NCI-H1694 (cell line): ENCODE measurements around the gene CHAC2.
A peak's percentile ranks its signal among the peaks of the same experiment; 100 is the strongest.
"Not testable (repeated sequence)": the region's sequence is repeated elsewhere in the genome, so short reads cannot be mapped to it uniquely, and the experiment has no call there.

Experiments
- DNase-seq: peaks from one replicate; lab custom pipeline; 2025; lab: John Stamatoyannopoulos, UW

The CHAC2 gene

DNA sequence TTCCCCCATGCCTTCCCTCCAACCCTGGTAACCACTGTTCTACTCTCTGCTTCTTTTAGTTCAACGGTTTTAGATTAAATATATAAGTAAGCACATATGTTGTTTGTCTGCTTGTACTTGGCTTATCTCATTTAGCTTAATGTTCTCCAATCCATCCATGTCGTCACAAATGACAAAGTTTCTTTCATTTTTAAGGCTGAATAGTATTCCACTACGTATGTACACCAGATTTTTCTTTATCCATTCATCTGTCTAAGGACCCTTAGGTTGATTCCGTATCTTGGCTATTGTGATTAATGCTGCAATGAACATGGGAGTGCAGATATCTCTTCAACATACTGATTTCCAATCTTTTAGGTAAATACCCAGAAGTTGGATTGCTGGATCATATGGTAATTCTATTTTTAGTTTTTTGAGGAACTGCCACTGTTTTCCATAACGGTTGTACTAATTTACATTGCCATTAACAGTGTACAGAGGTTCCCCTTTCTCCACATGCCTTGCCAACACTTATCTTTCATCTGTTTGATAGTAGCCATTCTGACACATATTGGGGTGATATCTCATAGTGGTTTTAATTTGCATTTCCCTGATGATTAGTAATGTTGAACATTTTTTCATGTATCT is 11.0 kb downstream of the CHAC2 start:
- DNase-seq, result no peak

DNA sequence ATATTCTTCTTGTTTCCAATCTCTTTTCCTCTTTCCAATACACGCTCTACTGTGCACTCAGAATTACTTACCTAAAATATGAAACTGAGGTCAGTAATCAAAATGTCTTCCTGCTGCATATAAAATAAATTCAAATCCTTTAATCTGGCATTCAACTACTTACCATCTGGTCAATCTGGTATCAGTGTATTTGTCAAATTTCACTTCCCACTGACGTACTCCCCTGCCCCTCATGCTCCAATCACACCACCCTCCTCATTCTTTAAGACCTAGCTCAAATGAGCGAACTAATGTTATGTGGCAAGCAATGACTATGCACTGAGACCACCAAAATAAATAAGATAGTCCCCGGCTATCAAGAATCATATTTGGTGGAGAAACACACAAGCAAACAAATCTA is 12.5 kb downstream of the CHAC2 start:
- no peak for DNase-seq

DNA sequence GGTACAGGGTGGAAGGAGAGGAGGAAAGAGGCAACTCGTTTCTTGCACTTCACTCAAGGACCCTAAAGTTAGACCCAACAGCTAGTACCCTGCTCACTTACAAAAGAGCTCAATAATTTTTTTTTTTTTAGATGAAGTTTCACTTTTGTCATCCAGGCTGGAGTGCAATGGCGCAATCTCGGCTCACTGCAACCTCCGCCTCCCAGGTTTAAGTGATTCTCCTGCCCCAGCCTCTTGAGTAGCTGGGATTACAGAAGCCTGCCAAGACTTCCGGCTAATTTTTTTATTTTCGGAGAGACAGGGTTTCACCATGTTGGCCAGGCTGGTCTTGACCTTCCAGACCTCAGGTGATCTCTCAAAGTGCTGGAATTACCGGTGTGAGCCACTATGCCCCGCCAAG is 15.1 kb downstream of the CHAC2 start:
- DNase-seq, result no peak

DNA sequence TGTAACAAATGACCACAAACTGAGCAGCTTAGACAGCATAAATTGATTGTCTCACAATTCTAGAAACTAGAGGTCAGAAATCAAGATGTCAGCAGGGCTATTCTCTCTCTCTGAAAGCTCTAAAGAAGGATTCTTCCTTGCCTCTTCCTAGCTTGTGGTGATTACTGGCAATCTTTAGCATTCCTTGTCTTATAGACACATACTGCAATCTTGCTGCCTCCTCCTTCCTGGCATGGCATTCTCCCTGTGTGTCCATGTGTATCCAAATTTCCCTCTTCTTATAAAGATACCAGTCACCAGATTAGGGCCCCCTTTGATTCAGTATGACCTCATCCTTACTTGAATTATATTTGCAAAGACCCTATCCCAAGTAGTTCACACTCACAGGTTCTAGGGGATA is 16.8 kb downstream of the CHAC2 start:
- no peak for DNase-seq

DNA sequence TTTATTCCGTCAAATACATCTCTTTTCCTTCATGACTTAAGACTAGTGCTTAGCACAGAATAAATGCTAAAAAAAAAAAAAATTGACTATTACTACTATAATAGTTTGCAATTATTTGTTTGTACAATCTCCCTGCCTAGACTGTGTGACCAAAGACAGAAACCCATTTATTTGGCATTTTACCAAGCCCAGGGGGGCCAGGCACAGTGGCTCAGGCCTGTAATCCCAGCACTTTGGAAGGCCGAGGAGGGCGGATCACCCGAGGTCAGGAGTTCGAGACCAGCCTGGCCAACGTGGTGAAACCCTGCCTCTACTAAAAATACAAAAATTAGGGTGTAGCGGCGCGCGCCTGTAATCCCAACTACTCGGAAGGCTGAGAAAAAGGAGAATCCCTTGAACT is 17.8 kb downstream of the CHAC2 start:
- DNase-seq, result no peak

DNA sequence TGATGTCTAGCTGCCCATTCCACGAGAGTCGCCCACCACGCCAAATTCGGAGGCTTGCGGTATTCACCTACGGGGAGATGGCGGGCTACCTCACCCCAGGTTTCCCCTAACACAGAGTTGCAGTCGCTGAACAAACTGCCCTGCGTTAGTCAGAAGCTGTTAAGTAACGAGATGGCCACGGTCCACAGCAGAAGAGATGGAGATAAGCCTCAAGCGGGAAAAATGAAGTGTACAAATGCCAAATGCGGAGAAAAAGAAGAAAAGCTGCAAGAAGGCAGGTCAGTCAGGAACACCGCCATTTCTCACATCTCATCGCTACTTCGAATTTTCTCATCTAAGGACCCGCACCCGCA is 18.7 kb downstream of the CHAC2 start:
- no peak for DNase-seq

DNA sequence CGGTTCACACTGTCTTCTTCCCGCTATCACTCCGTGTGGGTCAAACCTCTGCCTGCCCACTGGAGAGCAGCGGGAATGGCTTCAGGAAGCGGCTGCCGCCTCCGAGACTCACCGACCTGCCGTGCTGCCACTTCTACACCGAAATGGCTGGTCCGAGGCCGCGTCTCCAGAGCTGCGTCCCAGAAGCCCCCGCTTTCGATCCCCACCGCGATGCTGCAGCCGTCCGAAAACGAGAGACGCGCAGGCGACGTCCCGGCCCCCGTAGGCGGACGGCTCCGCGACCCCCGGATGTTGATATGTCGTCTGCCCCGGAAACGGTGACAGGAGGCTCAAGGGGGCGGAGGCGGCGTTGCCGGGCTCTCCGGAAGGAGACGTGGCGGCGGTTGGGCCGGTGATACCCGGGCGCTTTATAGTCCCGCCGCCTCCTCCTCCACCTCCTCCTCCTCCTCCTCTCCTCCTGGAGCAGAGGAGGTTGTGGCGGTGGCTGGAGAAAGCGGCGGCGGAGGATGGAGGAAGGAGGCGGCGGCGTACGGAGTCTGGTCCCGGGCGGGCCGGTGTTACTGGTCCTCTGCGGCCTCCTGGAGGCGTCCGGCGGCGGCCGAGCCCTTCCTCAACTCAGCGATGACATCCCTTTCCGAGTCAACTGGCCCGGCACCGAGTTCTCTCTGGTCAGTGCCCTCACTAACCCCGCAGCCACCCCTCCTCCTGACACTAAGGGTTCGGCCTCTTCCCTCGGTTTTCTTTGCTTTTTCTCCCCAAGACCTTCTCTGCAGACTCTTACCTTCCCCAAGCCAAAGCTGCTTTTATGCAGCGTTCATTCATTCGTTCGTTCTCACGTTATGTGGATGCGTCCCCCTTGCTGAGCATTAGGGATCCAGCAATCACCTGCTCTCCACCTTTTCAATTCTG is 19.4 kb downstream of the CHAC2 start, which contains the start of the genes ASB3 and ERLEC1:
ASB3 (minus strand) TSS at position 249 of the 909 bp plus-strand sequence. CDS start 21,381 bp downstream, outside the sequence.
ERLEC1 (plus strand) TSS at position 340 of the 909 bp plus-strand sequence; CDS start at position 507, 167 bp downstream.
- DNase-seq, result peak; percentile 84

GRCh38 chr2:53787614-53788289 is 20.1 kb downstream of the CHAC2 start:
- no peak for DNase-seq

- no peak for DNase-seq
Observed at GRCh38 chr2:53793261-53793660, 25.7 kb downstream of the CHAC2 start.

DNA sequence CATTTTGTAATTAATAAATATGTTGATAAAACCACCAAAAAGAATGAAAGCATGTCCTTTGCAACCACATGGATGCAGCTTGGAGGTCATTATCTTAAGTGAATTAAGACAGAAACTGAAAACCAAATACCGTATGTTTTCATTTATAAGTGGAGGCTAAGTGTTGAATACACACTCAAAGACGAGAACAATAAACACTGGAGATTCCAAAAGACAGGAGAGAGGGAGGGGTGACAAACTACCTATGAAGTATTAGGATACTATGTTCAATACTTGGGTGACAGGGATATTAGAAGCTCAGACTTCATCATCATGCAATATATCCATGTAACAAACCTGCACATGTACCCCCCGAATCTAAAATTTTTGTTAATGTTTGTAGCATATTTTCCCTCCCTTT is 26.2 kb downstream of the CHAC2 start:
- no peak for DNase-seq

DNA sequence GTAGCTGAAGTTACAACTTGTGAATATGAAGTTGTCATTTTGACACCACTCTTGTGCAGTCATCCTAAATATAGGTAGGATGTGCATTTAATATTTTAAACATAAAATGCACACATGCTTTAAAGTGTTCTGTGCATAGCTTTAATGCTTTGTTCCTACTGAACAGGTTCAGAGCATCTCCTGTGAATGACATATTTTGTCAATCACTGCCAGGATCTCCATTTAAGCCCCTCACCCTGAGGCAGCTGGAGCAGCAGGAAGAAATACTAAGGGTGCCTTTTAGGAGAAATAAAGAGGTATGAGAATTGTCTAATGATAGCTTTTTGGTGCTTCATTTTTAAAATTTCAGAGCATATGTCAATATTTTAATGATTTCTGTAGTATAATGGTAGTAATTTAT is 33.9 kb downstream of the CHAC2 start:
- no peak for DNase-seq

GRCh38 chr2:53802617-53803151 is 35.1 kb downstream of the CHAC2 start:
- no peak for DNase-seq

DNA sequence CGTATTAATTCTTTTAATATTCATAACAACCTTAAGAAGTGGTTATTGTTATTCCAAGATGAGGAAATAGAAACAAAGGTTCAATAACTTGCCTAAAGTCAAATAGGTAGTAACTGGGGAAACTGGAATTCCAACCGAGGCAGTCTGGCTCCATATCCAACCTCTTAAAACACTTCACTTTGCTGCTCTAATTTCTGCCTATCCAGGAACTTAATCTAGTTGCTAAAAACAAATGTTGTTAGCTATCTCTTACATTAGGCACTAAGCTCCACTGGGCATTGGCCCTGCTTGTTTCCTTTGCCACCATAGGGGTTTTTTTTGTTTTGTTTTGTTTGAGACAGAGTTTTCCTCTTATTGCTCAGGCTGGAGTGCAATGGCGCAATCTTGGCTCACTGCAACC is 44.0 kb downstream of the CHAC2 start:
- DNase-seq, result no peak

DNA sequence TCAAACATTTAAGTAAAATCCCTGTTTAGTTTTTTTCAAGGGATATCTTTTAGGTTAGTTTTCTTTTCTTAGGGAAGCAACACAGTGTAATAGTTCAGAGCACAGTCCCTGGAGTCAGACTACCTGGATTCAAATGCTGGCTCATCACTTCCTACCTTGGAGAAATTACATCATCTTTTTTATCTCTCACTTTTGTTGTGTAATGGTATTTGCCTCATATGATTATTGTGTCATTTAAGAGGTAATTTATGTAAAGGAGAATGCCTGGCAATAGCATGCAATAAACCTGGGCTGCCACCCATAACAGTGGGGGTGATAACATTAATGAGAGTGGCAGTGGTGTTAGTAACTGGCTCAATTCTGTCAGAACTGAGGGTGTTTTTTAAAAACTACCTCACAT is 45.5 kb downstream of the CHAC2 start:
- DNase-seq, result no peak

DNA sequence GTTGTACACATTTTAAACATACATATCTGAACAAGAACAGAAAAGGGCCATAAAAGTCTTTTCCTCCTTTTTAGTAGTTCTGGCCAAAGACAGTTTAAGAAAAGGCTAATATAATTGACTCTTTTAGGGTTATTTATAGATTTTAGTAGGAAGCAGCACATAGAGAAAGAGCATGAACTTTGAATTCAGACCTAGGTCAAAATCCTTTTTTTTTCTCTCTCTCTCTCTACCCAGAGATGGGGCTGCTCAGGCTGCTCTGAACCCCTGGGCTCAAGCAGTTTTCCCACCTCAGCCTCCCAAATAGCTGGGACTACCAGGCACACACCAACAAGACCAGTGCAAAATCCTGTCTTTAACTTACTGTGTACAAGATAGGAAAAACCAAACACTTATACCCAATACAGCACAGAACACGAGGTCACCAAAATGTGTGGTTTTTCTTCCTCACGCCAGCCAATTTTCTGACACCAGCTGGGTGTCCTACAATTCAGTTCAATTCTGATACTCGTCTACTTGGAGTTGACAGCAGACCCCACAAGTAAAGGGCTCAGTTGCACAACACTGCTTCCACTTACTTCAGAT is 51.3 kb downstream of the CHAC2 start:
- no peak for DNase-seq

- DNase-seq, result no peak
Observed at GRCh38 chr2:53819634-53820033, 52.0 kb downstream of the CHAC2 start.

DNA sequence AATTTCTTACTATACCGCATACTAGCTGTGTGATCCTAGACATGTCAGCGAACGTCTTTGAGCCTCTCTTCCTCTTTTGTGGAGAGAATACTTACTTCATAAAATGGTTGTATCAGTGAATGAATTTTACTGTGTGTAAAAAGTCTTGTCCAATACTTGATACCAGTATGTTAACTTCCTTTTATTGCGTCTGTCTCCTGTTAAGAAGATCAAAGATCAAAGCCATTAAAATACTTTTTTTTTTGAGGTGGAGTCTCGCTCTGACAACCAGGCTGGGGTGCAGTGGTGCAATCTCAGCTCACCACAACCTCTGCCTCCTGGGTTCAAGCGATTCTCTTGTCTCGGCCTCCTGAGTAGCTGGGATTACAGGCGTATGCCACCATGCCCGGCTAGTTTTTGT is 52.4 kb downstream of the CHAC2 start:
- DNase-seq, result no peak

GRCh38 chr2:53820711-53821110 is 53.1 kb downstream of the CHAC2 start:
- DNase-seq, result no peak

DNA sequence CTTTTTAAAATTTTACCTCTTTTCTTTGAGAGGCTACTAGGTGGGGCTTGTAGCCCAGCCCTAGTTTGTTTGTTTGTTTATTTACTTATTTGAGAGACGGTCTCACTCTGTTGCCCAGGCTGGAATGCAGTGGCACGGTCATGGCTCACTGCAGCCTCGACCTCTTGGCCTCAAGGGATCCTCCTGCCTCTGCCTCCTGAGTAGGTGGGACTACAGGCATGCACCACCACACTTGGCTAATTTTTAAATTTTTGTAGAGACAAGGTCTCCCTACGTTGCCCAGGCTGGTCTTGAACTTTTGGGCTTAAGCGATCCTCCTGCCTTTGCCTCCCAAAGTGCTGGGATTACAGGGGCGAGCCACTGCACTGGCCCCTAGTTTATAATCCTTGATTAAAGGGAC is 54.2 kb downstream of the CHAC2 start:
- DNase-seq, result no peak

DNA sequence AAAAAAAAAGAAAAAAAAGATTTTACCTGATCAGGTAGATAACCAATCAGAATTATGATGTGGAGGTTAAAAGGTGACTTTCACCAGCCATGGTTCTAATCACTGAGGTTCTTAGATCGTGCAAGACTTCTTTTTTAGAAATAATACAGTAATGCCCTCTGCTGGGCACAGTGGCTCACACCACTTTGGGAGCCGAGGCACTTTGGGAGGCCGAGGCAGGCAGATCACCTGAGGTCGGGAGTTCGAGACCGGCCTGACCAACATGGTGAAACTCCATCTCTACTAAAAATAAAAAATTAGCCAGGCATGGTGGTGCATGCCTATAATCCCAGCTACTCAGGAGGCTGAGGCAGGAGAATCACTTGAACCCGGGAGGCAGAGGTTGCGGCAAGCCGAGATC is 56.0 kb downstream of the CHAC2 start:
- not testable (repeated sequence) for DNase-seq
